ENCODE measurements around the gene SLC40A1.
A peak's percentile ranks its signal among the peaks of the same experiment; 100 is the strongest.

SLC40A1 gene

GRCh38 chr2:189536830-189537229, 43.8 kb downstream of the SLC40A1 start:
- DNase-seq = no peak

DNA sequence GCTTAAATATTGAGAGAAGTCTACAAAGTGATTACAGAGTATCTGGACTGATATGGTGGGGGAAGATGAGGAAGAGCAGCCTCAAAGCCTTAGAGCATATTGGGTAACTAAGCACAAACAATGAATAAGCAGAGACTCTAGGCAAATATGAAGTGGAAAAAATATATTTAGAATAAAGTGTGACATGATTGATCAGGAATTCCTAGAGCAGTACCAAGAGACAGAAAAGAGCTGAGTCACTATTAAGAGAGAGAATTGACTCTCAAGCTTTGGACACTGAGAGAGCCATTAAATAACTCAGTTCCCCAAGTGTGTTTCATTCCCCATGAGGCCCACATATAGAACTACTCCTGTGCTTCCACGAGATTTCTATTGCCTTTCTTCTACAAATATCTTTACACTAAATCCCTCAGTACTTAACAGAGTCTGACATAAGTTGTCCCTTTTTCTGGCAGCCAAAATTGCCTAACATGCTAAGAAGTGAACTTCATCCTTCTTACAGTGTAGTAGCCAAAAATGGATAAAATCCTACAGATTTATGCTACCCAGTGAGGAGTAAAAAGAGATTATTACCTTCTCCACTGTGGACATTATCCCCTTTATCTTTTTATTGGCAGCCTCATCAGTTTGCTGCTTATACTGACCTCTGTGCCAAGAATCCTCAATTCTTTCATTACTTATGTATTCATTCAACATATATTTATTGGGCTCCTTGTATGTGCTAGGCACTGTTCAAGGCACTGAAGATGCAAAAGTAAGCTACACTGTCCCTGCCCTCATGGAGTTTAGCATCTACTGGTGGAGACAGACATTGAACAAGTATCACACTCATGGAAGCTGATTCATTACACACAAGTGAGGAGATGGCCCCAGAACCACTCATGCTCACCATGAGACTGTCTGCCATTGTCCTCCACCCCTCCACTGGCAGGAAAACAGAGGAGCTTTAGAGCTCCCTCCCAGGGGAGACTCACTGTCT, 45.4 kb downstream of the SLC40A1 start:
- DNase-seq = peak; percentile 44

GRCh38 chr2:189533288-189534035, 47.1 kb downstream of the SLC40A1 start:
- DNase-seq = no peak

GRCh38 chr2:189530965-189531637, 49.5 kb downstream of the SLC40A1 start:
- DNase-seq = no peak

GRCh38 chr2:189528617-189529016, 52.0 kb downstream of the SLC40A1 start:
- no peak for DNase-seq

- no peak for DNase-seq
Measured at GRCh38 chr2:189527812-189528592, 52.6 kb downstream of the SLC40A1 start.

- no peak for DNase-seq
Measured at GRCh38 chr2:189527041-189527750, 53.4 kb downstream of the SLC40A1 start.

DNA sequence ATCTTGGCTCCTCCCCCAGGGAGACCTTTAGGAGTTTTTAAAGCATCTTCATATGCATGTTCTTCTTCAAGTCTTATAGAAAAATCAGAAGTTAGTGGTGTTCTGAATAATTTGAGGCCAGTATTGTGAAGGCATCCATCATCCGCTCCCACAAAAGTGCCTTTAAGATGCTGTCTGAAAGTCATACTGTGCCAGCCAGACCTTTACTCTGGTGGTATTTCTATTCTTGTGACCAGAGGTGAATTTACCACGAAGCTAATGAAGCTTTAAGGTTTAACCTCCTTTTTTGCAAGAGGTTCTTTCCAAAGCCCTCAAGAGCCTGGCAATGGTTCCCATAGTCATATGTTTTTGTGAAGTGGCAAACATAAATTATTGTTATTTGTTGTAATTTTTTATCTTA, 54.3 kb downstream of the SLC40A1 start:
- DNase-seq = no peak

GRCh38 chr2:189524746-189525145, 55.8 kb downstream of the SLC40A1 start:
- DNase-seq = no peak

- no peak for DNase-seq
Measured at GRCh38 chr2:189522435-189523151, 58.0 kb downstream of the SLC40A1 start.

DNA sequence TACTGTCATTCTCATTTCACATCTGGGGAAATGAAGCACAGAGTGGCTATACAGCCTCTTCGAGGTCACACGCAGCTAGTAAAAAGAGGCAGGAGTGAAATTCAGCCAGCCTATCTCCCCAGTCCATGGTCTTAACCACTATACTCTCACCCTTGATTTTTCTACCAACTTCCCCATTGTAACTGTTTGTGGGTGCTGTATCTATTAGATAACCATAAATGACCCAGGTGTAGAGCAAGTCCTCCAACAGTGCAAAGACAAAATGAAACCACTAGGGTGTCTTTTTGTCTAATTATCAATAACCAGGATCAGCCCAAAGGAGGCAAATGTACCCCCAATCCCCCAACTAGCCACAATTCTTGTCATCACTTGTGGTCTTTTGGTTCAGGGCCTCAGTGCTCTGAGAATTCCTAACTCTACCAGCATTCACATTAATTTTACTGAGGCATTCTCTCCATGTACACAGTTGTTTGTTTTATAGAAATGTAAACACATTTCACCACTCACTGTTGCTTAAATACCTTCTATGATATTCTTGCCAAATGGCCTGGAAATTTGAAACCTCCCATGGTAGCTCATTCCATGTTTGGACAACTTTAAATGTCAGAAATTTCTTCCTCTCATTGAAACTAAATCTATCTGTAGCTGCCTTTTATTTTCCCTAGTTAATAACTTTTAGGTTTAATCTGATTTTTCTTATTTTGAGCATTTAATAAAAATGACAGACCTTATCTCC, 58.7 kb downstream of the SLC40A1 start:
- no peak for DNase-seq

DNA sequence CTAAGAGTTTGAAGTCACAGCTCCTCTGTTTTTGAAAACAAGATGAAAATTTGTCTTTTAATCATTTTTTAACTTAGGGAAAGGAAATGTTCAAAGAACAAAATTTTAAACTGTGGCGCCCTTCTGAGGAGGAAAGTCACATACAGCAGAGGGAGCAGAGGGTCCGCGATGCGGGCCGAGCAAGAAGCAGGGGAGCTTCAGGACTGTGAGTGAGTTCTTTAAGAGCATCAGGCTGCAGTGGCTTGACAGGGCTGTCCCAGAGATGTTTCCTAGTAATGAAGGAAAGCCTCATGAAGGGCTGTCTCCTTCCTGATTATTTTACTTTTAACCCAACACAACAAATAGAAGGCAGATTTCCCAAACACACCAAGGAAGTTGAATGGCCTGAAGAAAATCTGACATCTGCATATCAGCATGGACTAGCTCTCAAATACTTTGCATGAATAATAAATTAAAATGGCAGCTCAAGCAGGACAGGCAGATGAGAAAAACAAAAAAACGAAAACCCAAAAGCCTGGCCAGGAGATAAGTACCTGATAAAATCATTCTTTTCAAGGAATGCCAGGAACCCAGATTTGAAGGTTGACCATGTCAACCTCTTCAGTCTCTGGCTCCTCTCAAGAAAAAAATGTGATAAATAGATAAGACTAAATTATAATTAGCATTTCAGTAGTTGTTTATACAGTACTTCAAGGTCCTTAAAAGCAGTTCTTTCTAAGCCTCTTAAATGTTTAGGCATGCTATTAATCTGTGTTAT, 60.8 kb downstream of the SLC40A1 start:
- DNase-seq = no peak

DNA sequence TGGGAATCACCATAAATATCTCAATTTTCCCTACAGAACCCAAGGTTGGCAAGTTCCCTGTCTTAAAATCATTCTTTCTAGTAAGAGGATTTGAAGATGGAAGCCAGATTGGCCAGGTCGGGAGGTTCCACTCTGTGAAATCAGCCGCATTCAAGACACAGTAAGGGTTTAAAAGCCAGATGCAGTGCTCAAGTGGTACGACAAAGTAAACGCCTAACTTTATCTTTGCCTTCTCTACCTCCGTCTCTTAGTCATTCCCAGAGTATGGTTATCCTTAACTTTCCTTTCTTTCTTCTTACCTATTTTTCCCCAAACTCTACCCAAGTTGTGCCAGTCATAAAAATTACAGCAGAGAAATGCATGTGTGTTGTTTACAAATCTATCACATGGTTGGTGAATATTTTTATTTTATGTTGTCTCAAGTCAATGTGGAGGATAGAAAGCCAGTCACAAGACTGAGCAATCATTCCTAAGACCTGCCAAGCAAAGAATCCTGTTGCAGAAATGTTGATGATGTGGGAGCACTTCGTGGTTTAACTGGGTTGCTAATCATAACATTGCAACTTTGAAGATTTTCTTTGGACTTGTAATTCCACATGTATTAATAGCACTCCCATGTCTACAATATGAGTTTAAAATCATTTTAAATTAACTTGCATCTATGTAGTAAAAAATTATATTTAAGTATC, 62.6 kb downstream of the SLC40A1 start:
- DNase-seq = peak; percentile 50

GRCh38 chr2:189516546-189516945, 64.0 kb downstream of the SLC40A1 start:
- DNase-seq = no peak

DNA sequence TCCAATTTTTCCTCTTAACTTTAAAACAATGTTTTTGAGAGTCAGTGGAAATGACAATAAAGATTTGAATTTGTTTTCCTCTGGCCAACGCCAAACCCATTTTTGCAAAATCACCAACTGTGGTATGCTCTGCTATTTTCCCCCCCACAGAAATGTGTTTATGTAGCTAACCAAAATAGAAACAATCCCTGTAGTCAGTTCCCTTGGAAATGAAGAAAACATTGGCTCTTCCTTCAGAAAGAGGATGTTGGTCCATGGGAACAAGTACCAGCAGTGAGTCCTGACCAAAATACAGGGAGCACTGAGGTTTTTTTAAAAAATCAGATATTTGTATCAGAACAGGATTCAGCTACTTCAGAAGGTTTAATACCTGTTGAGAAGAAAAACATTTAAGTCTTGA, 65.3 kb downstream of the SLC40A1 start:
- no peak for DNase-seq

DNA sequence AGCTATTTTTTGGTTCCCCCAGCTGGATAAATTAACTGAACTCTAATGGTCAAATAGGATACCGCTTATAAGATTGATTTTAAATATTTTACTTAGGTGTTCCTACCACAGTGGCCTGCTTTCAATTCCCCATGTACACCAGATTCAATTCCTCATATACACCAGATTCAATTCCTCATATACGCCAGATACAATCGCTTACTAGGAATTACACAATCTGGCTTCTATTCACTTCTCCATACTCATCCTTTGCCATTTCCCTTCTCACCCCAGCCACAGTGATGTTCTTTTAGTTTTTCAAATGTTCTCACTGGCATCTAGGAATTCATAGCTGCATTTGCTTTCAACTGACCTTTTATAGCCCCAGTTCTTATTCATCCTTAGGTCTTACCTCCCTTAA, 66.5 kb downstream of the SLC40A1 start:
- DNase-seq = no peak

GRCh38 chr2:189512879-189513278, 67.7 kb downstream of the SLC40A1 start:
- no peak for DNase-seq

DNA sequence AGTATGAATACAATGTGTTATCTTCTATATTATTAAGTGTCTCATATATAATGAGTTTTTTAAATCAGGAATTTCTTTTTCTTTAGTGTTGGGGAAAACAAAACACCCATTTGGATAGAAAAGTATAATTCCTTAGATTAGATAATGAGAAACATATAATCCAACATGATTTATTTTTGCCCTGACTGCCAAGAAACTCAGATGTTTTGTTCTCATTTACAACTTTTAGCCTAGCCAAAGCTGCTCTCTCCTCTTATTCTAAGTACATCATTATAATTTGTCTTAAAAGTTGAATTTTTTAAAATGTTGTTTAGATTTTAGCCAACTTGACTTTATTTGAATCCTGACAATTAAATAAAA, 68.6 kb downstream of the SLC40A1 start:
- no peak for DNase-seq
